Thyroid gland (tissue), 4 donors: ENCODE data around the gene PGP.

Experiments used
- POLR2A ChIP-seq, 2 donors: fragments of 450-650 bp; IDR thresholded peaks; one replicate each; pipeline ENCODE4 v1.6.1; 2017; ENCODE audit warnings: antibody characterized with exemption in 2 of 2, mild to moderate bottlenecking in 2 of 2, moderate library complexity in 1 of 2
- TF ChIP-seq, protein P1 (sequence below), 6 experiments: fragments of 200-600 bp in 3 of 6; fragments of 450-650 bp in 3 of 6; sonication (generic) in 3 of 6; IDR thresholded peaks; one replicate each; pipeline ENCODE4 v1.5.1; 2016 to 2019; ENCODE audit warnings: antibody characterized with exemption in 6 of 6, mild to moderate bottlenecking in 2 of 6, inconsistent platforms in 1 of 6, moderate library complexity in 1 of 6

DNA sequence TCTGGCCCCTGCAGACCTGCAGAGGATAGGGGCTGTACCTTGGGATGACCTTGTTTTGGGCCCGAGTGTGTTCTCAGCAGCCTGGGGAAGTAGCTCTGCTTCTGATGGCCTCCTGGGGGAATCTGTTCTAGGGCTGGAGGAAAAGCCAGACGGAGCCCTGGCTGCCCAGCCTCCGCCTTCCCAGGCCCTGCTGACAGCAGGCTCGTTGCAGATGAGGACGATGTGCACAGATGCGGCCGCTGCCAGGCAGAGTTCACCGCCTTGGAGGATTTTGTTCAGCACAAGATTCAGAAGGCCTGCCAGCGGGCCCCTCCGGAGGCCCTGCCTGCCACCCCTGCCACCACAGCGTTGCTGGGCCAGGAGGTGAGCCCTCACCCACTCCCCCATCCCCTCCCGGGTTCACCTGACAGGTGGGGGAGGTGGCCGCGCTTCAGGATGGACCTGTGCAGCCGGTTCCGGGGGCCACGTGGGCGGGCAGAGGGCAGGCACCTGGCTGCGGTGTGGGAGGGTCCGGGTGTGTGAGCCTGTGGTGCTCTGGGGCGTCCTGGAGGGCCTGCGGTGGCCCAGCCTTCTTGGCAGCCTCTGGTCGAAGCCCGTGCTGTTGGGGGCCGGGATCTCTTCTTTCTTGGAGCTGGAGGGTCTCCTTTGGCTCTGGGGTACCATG, 13.7 kb upstream of the PGP start:
- TF ChIP-seq, protein P1, sequence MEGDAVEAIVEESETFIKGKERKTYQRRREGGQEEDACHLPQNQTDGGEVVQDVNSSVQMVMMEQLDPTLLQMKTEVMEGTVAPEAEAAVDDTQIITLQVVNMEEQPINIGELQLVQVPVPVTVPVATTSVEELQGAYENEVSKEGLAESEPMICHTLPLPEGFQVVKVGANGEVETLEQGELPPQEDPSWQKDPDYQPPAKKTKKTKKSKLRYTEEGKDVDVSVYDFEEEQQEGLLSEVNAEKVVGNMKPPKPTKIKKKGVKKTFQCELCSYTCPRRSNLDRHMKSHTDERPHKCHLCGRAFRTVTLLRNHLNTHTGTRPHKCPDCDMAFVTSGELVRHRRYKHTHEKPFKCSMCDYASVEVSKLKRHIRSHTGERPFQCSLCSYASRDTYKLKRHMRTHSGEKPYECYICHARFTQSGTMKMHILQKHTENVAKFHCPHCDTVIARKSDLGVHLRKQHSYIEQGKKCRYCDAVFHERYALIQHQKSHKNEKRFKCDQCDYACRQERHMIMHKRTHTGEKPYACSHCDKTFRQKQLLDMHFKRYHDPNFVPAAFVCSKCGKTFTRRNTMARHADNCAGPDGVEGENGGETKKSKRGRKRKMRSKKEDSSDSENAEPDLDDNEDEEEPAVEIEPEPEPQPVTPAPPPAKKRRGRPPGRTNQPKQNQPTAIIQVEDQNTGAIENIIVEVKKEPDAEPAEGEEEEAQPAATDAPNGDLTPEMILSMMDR (IDR thresholded peaks at IDR 0.05): no peak
- TF ChIP-seq POLR2A (IDR thresholded peaks at IDR 0.05): no peak
